ENCODE measurements around the gene STK24. TPM values are rescaled to one million over a fixed set of nuclear protein-coding genes. Genes with fewer than 3 reads are reported as not detected.
A peak's percentile ranks its signal among the peaks of the same experiment; 100 is the strongest.
"Not testable (repeated sequence)": the region's sequence is repeated elsewhere in the genome, so short reads cannot be mapped to it uniquely, and the experiment has no call there.

Gene STK24
- total RNA-seq, 2 donors from 2014 or later: 212 to 231 TPM

- Mint-ChIP-seq H3K27ac (peak overlapping the region; percentile 90), H3K4me1 (peaks cover 36% of the 10 kb centered on the region), H3K4me3 (peak overlapping the region; percentile 90), H3K36me3 (ENCODE audit: low read depth) (peaks cover 58% of the 10 kb centered on the region), H3K9me3 (no peaks in the 10 kb centered on the region), H3K27me3 (no peaks in the 10 kb centered on the region)
- no peak for ATAC-seq (replicated peaks)
Measured at GRCh38 chr13:98575009-98575903, 1.7 kb downstream of the STK24 start.

- peak overlapping the region; percentile 90 for H3K27ac Mint-ChIP-seq
Measured at GRCh38 chr13:98571955-98572662, 4.8 kb downstream of the STK24 start.

GRCh38 chr13:98570929-98571372 is 6.0 kb downstream of the STK24 start:
- peak overlapping the region; percentile 90 for H3K4me3 Mint-ChIP-seq

More at GRCh38 chr13:98571955-98572662, 4.8 kb downstream of the STK24 start:
- Mint-ChIP-seq H3K36me3 (ENCODE audit: low read depth) (peaks cover 89% of the 10 kb centered on the region), H3K9me3 (peaks cover 3% of the 10 kb centered on the region), H3K27me3 (no peaks in the 10 kb centered on the region), H3K4me3 (peak overlapping the region; percentile 90), H3K4me1 (peaks cover 65% of the 10 kb centered on the region)
- ATAC-seq (replicated peaks): peak; percentile 2

GRCh38 chr13:98569494-98570367 is 7.2 kb downstream of the STK24 start:
- H3K36me3 Mint-ChIP-seq (ENCODE audit: low read depth): peaks cover 100% of the 10 kb centered on the region
- peaks cover 85% of the 10 kb centered on the region for H3K4me1 Mint-ChIP-seq
- not testable (repeated sequence) for H3K9me3 Mint-ChIP-seq; ATAC-seq (replicated peaks); H3K27me3 Mint-ChIP-seq
- peak overlapping the region; percentile 90 for H3K4me3 Mint-ChIP-seq
- H3K27ac Mint-ChIP-seq: peak overlapping the region; percentile 90

More at GRCh38 chr13:98570929-98571372, 6.0 kb downstream of the STK24 start:
- no peaks in the 10 kb centered on the region for H3K27me3 Mint-ChIP-seq
- H3K4me1 Mint-ChIP-seq: peaks cover 76% of the 10 kb centered on the region
- H3K27ac Mint-ChIP-seq: peak overlapping the region; percentile 90
- H3K36me3 Mint-ChIP-seq (ENCODE audit: low read depth): peaks cover 100% of the 10 kb centered on the region
- H3K9me3 Mint-ChIP-seq: peaks cover 3% of the 10 kb centered on the region
- ATAC-seq (replicated peaks): peak; percentile 54

GRCh38 chr13:98568918-98569317 is 8.0 kb downstream of the STK24 start:
- ATAC-seq (replicated peaks): no peak
- H3K27ac Mint-ChIP-seq: peak overlapping the region; percentile 90
- peaks cover 87% of the 10 kb centered on the region for H3K4me1 Mint-ChIP-seq
- peaks cover 100% of the 10 kb centered on the region for H3K36me3 Mint-ChIP-seq (ENCODE audit: low read depth)
- no peaks in the 10 kb centered on the region for H3K27me3 Mint-ChIP-seq
- peak overlapping the region; percentile 90 for H3K4me3 Mint-ChIP-seq
- H3K9me3 Mint-ChIP-seq: peaks cover 3% of the 10 kb centered on the region

- peak overlapping the region; percentile 90 for H3K27ac Mint-ChIP-seq
- peaks cover 3% of the 10 kb centered on the region for H3K9me3 Mint-ChIP-seq
- H3K4me1 Mint-ChIP-seq: peaks cover 86% of the 10 kb centered on the region
- H3K4me3 Mint-ChIP-seq: peak overlapping the region; percentile 90
- peaks cover 99% of the 10 kb centered on the region for H3K36me3 Mint-ChIP-seq (ENCODE audit: low read depth)
- ATAC-seq (replicated peaks): no peak
- no peaks in the 10 kb centered on the region for H3K27me3 Mint-ChIP-seq
Measured at GRCh38 chr13:98567140-98567539, 9.8 kb downstream of the STK24 start.

GRCh38 chr13:98565726-98566565 is 11.0 kb downstream of the STK24 start:
- Mint-ChIP-seq H3K27me3 (no peaks in the 10 kb centered on the region), H3K4me1 (peaks cover 82% of the 10 kb centered on the region), H3K36me3 (ENCODE audit: low read depth) (peaks cover 99% of the 10 kb centered on the region), H3K27ac (peak overlapping the region; percentile 90), H3K4me3 (peak overlapping the region; percentile 90), H3K9me3 (peaks cover 3% of the 10 kb centered on the region)
- no peak for ATAC-seq (replicated peaks)

GRCh38 chr13:98564204-98564603 is 12.7 kb downstream of the STK24 start:
- ATAC-seq (replicated peaks): peak; percentile 72
- Mint-ChIP-seq H3K27ac (peak overlapping the region; percentile 87), H3K27me3 (no peaks in the 10 kb centered on the region), H3K36me3 (ENCODE audit: low read depth) (peaks cover 98% of the 10 kb centered on the region), H3K4me3 (peak overlapping the region; percentile 90), H3K9me3 (peaks cover 3% of the 10 kb centered on the region), H3K4me1 (peaks cover 79% of the 10 kb centered on the region)

- H3K27ac Mint-ChIP-seq: peak overlapping the region; percentile 87
Measured at GRCh38 chr13:98563071-98563470, 13.8 kb downstream of the STK24 start.

GRCh38 chr13:98559169-98559568 is 17.7 kb downstream of the STK24 start:
- Mint-ChIP-seq H3K27me3 (no peaks in the 10 kb centered on the region), H3K4me3 (peak overlapping the region; percentile 90), H3K4me1 (peaks cover 71% of the 10 kb centered on the region), H3K36me3 (ENCODE audit: low read depth) (peaks cover 87% of the 10 kb centered on the region), H3K27ac (peak overlapping the region; percentile 74), H3K9me3 (no peaks in the 10 kb centered on the region)
- peak; percentile 20 for ATAC-seq (replicated peaks)

More at GRCh38 chr13:98563071-98563470, 13.8 kb downstream of the STK24 start:
- no peaks in the 10 kb centered on the region for H3K27me3 Mint-ChIP-seq
- H3K36me3 Mint-ChIP-seq (ENCODE audit: low read depth): peaks cover 95% of the 10 kb centered on the region
- no peaks in the 10 kb centered on the region for H3K9me3 Mint-ChIP-seq
- peak overlapping the region; percentile 90 for H3K4me3 Mint-ChIP-seq
- ATAC-seq (replicated peaks): peak; percentile 27
- peaks cover 76% of the 10 kb centered on the region for H3K4me1 Mint-ChIP-seq

GRCh38 chr13:98557937-98558792 is 18.7 kb downstream of the STK24 start:
- Mint-ChIP-seq H3K27ac (peak overlapping the region; percentile 79), H3K9me3 (no peaks in the 10 kb centered on the region), H3K27me3 (no peaks in the 10 kb centered on the region), H3K36me3 (ENCODE audit: low read depth) (peaks cover 87% of the 10 kb centered on the region), H3K4me3 (peak overlapping the region; percentile 64), H3K4me1 (peaks cover 70% of the 10 kb centered on the region)
- ATAC-seq (replicated peaks): peak; percentile 30

GRCh38 chr13:98556968-98557631 is 19.8 kb downstream of the STK24 start:
- peak overlapping the region; percentile 64 for H3K4me3 Mint-ChIP-seq
- no peaks in the 10 kb centered on the region for H3K9me3 Mint-ChIP-seq
- H3K27me3 Mint-ChIP-seq: no peaks in the 10 kb centered on the region
- H3K27ac Mint-ChIP-seq: peak overlapping the region; percentile 79
- ATAC-seq (replicated peaks): peak; percentile 63
- peaks cover 69% of the 10 kb centered on the region for H3K4me1 Mint-ChIP-seq
- peaks cover 87% of the 10 kb centered on the region for H3K36me3 Mint-ChIP-seq (ENCODE audit: low read depth)

Data from activated T-helper 17 cell treated with anti-CD3 and anti-CD28 coated beads, Interleukin-2, amount 50 U/mL, for 72 hours (primary cell).